Liver (tissue), 9 donors: ENCODE data around the gene OR2G2. TPM values are rescaled to one million over a fixed set of nuclear protein-coding genes. Genes with fewer than 3 reads are reported as not detected.

Experiments used
- DNase-seq: peaks from one replicate; pipeline ENCODE4 v3.0.0-alpha.2; 2017; ENCODE audit warnings: low spot score
- H3K27ac ChIP-seq, 2 donors: one replicate each; pipeline ENCODE4 v1.7.0; 2013; ENCODE audit warnings: inconsistent platforms in 2 of 2, low read length in 2 of 2, control low read depth in 1 of 2, low read depth in 1 of 2, mild to moderate bottlenecking in 1 of 2
- H3K27me3 ChIP-seq, 4 donors: one replicate each; pipeline versions ENCODE4 v1.6.1 to v1.7.0; 2013; ENCODE audit warnings: low read length in 3 of 4, inconsistent platforms in 1 of 4, mild to moderate bottlenecking in 1 of 4, moderate library complexity in 1 of 4; ENCODE audit not compliant: control insufficient read depth in 4 of 4, insufficient read depth in 4 of 4
- H3K36me3 ChIP-seq, 4 donors: one replicate each; pipeline versions ENCODE4 v1.6.1 to v1.7.0; 2013; ENCODE audit warnings: low read length in 3 of 4, mild to moderate bottlenecking in 3 of 4, low read depth in 1 of 4, moderate library complexity in 1 of 4; ENCODE audit not compliant: control insufficient read depth in 4 of 4, insufficient read depth in 3 of 4
- H3K4me1 ChIP-seq, 4 donors: one replicate each; pipeline versions ENCODE4 v1.6.1 to v1.7.0; 2013; ENCODE audit warnings: low read length in 3 of 4, mild to moderate bottlenecking in 3 of 4, moderate library complexity in 1 of 4; ENCODE audit not compliant: control insufficient read depth in 4 of 4, insufficient read depth in 4 of 4
- H3K4me3 ChIP-seq, 3 donors: one replicate each; pipeline versions ENCODE4 v1.6.1 to v1.7.0; 2013; ENCODE audit warnings: low read length in 3 of 3, control low read depth in 1 of 3, low read depth in 1 of 3, mild to moderate bottlenecking in 1 of 3
- H3K9ac ChIP-seq, 2 donors: one replicate each; pipeline ENCODE4 v1.7.0; 2013; ENCODE audit warnings: low read length in 2 of 2, mild to moderate bottlenecking in 2 of 2, moderate library complexity in 2 of 2, control low read depth in 1 of 2, low read depth in 1 of 2
- H3K9me3 ChIP-seq, 4 donors: one replicate each; pipeline versions ENCODE4 v1.6.1 to v1.7.0; 2013; ENCODE audit warnings: low read length in 3 of 4; ENCODE audit not compliant: control insufficient read depth in 4 of 4
- ATF3 ChIP-seq: IDR thresholded peaks from 2 replicates; pipeline ENCODE4 v1.6.1; 2016; ENCODE audit warnings: antibody characterized with exemption
- EGR1 ChIP-seq, 2 donors: IDR thresholded peaks; 2 replicates each; pipeline ENCODE4 v1.6.1; 2016 to 2018; ENCODE audit warnings: antibody characterized with exemption in 2 of 2, low read depth in 2 of 2
- FOXA2 ChIP-seq: IDR thresholded peaks from 2 replicates; pipeline ENCODE4 v1.6.1; 2016; ENCODE audit warnings: antibody characterized with exemption
- GABPA ChIP-seq, 2 donors: IDR thresholded peaks in 1 of 2; conservative IDR thresholded peaks in 1 of 2; 2 replicates each; pipeline ENCODE4 v1.6.1; 2016; ENCODE audit warnings: antibody characterized with exemption in 2 of 2, mild to moderate bottlenecking in 1 of 2, moderate library complexity in 1 of 2
- HNF4A ChIP-seq, 2 donors: conservative IDR thresholded peaks; 2 replicates each; pipeline ENCODE4 v1.6.1; 2016; ENCODE audit warnings: antibody characterized with exemption in 2 of 2, mild to moderate bottlenecking in 2 of 2
- JUND ChIP-seq, 2 donors: IDR thresholded peaks; 2 replicates each; pipeline ENCODE4 v1.6.1; 2016; ENCODE audit warnings: antibody characterized with exemption in 2 of 2
- MAX ChIP-seq: IDR thresholded peaks from 2 replicates; pipeline ENCODE4 v1.6.1; 2016; ENCODE audit warnings: antibody characterized with exemption
- RAD21 ChIP-seq, 2 donors: IDR thresholded peaks; 2 replicates each; pipeline ENCODE4 v1.6.1; 2016; ENCODE audit warnings: antibody characterized with exemption in 2 of 2, mild to moderate bottlenecking in 2 of 2
- REST ChIP-seq: IDR thresholded peaks from 2 replicates; pipeline ENCODE4 v1.6.1; 2016; ENCODE audit warnings: antibody characterized with exemption, mild to moderate bottlenecking
- RXRA ChIP-seq, 2 donors: IDR thresholded peaks; 2 replicates each; pipeline ENCODE4 v1.6.1; 2017 to 2018; ENCODE audit warnings: antibody characterized with exemption in 2 of 2, mild to moderate bottlenecking in 1 of 2
- SP1 ChIP-seq: IDR thresholded peaks from 2 replicates; pipeline ENCODE4 v1.6.1; 2018; ENCODE audit warnings: antibody characterized with exemption, mild to moderate bottlenecking
- TAF1 ChIP-seq: conservative IDR thresholded peaks from 2 replicates; pipeline ENCODE4 v1.6.1; 2016; ENCODE audit warnings: antibody characterized with exemption, mild to moderate bottlenecking
- YY1 ChIP-seq: IDR thresholded peaks from 2 replicates; pipeline ENCODE4 v1.6.1; 2016; ENCODE audit warnings: antibody characterized with exemption, mild to moderate bottlenecking
- ZBTB33 ChIP-seq: IDR thresholded peaks from 2 replicates; pipeline ENCODE4 v1.6.1; 2016; ENCODE audit warnings: antibody characterized with exemption
- WGBS: extraction: QIAGEN DNeasy Blood & Tissue Kit; methylation state at CpG from one replicate; pipeline ENCODE4 v1.1.7; 2013; 5-methylcytosine and 5-hydroxymethylcytosine counted together
- polyA plus RNA-seq, 2 donors: library from polyadenylated mRNA; stranded (reverse) in 1 of 2; unstranded in 1 of 2; fragments of 200-250 nt in 1 of 2; fragments of >200 nt in 1 of 2; fragmentation: Nextera tagmentation in 1 of 2; extraction: Ambion mirVana in 1 of 2; gene quantifications; one replicate each; pipeline versions ENCODE4 v1.2.1 to v1.2.3, GENCODE V29; 2013 to 2015
- total RNA-seq, 2 donors: library from RNA; depleted of rRNA; stranded (reverse); fragments of >200 nt; gene quantifications; one replicate each; pipeline ENCODE4 v1.2.3, GENCODE V29; 2014
- donor health status: healthy.
- donor health status: healthy.
- donor health status: healthy.
- donor health status: healthy.
- donor health status: healthy.

OR2G2 gene
- total and polyA plus RNA-seq, 4 donors = not detected

- Histone ChIP-seq H3K9me3 (peaks cover 0 to 3% (median 0%) of the 10 kb centered on the region in 4 donors), H3K4me3 (no peak overlapping the region), H3K36me3 (no peaks in the 10 kb centered on the region), H3K9ac (no peak overlapping the region), H3K27ac (no peak overlapping the region), H3K27me3 (no peaks in the 10 kb centered on the region), H3K4me1 (no peaks in the 10 kb centered on the region)
- WGBS = 57% methylated on average over 5 of the region's 5 CpGs
- no peak for TF ChIP-seq JUND (IDR thresholded peaks at IDR 0.05)
- no peak for DNase-seq
Observed at GRCh38 chr1:247538561-247538960, 49.6 kb upstream of the OR2G2 start.

GRCh38 chr1:247539215-247539614 lies 48.9 kb upstream of the OR2G2 start:
- no peak for DNase-seq
- TF ChIP-seq SP1 = no peak
- TF ChIP-seq GABPA (IDR thresholded peaks at IDR 0.05 in 1 of 2, conservative IDR thresholded peaks at IDR 0.05 in 1 of 2) = no peak
- no peak for TF ChIP-seq RXRA (IDR thresholded peaks at IDR 0.05)
- no peak for TF ChIP-seq REST
- H3K9ac ChIP-seq = no peak overlapping the region
- H3K9me3 ChIP-seq = peaks cover 0 to 3% (median 0%) of the 10 kb centered on the region in 4 donors
- no peak overlapping the region for H3K4me3 ChIP-seq
- H3K36me3 ChIP-seq = no peaks in the 10 kb centered on the region
- no peaks in the 10 kb centered on the region for H3K27me3 ChIP-seq
- H3K4me1 ChIP-seq = no peaks in the 10 kb centered on the region
- no peak overlapping the region for H3K27ac ChIP-seq
- WGBS = 67% methylated on average over 6 of the region's 6 CpGs

- Histone ChIP-seq H3K36me3 (no peaks in the 10 kb centered on the region), H3K27ac (no peak overlapping the region), H3K9ac (no peak overlapping the region), H3K9me3 (peaks cover 0 to 3% (median 0%) of the 10 kb centered on the region in 4 donors), H3K27me3 (no peaks in the 10 kb centered on the region), H3K4me3 (no peak overlapping the region), H3K4me1 (no peaks in the 10 kb centered on the region)
- no peak for DNase-seq
- WGBS = 57% methylated on average over 7 of the region's 7 CpGs
- TF ChIP-seq RAD21 (IDR thresholded peaks at IDR 0.05) (no peak), EGR1 (IDR thresholded peaks at IDR 0.05; ENCODE audit: low read depth in 2 of 2) (no peak), ZBTB33 (no peak), GABPA (IDR thresholded peaks at IDR 0.05 in 1 of 2, conservative IDR thresholded peaks at IDR 0.05 in 1 of 2) (no peak), REST (no peak), HNF4A (conservative IDR thresholded peaks at IDR 0.05) (no peak), TAF1 (no peak), YY1 (no peak), SP1 (no peak), ATF3 (no peak), FOXA2 (no peak), MAX (no peak)
Observed at GRCh38 chr1:247540581-247540980, 47.6 kb upstream of the OR2G2 start.
